Measurements from ENCODE around the gene HERPUD1.
"Not testable (repeated sequence)": the region's sequence is repeated elsewhere in the genome, so short reads cannot be mapped to it uniquely, and the experiment has no call there.

The HERPUD1 gene

DNA sequence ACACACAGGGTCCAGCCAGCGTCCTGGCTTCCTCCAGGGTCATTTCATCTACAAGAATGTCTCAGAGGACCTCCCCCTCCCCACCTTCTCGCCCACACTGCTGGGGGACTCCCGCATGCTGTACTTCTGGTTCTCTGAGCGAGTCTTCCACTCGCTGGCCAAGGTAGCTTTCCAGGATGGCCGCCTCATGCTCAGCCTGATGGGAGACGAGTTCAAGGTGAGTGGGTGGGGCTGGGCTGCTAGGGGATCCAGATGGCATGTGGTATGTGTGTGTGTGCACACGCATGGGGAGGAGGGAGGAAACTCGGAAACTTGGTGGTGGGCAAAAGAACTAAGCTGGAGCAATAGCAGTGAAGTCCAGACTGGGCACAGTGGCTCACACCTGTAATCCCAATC lies 41.4 kb downstream of the HERPUD1 start:
- Histone ChIP-seq H3F3A (ENCODE audit: control insufficient read depth, insufficient read depth) (0 out of 2 replicates have a peak, but pooled peaks cover 2% of the 10 kb centered on the region), H3K9me3 (ENCODE audit: control insufficient read depth, insufficient read depth, low read length) (no peaks in the 10 kb centered on the region), H3K36me3 (ENCODE audit: control insufficient read depth, low read length) (no peaks in the 10 kb centered on the region), H3K4me2 (ENCODE audit: low read length) (peak overlapping the region; percentile 26), H3K27ac (ENCODE audit: low read depth, low read length) (no peak overlapping the region), H3K27me3 (ENCODE audit: control insufficient read depth, low read length) (no peaks in the 10 kb centered on the region), H3K79me2 (ENCODE audit: control insufficient read depth, low read length) (no peaks in the 10 kb centered on the region), H3K4me1 (ENCODE audit: control insufficient read depth, low read length) (peaks cover 53% of the 10 kb centered on the region), H4K20me1 (ENCODE audit: control insufficient read depth, insufficient read depth, low read depth, low read length) (no peaks in the 10 kb centered on the region), H3K4me3 (ENCODE audit: low read length) (no peak overlapping the region), H3K9me2 (replicated peaks; ENCODE audit: control insufficient read depth, low read length) (no peaks in the 10 kb centered on the region)
- TF ChIP-seq EZH2phosphoT487 (IDR thresholded peaks at IDR 0.05; ENCODE audit: borderline replicate concordance, low read length): no peak
- TF ChIP-seq, protein P1, sequence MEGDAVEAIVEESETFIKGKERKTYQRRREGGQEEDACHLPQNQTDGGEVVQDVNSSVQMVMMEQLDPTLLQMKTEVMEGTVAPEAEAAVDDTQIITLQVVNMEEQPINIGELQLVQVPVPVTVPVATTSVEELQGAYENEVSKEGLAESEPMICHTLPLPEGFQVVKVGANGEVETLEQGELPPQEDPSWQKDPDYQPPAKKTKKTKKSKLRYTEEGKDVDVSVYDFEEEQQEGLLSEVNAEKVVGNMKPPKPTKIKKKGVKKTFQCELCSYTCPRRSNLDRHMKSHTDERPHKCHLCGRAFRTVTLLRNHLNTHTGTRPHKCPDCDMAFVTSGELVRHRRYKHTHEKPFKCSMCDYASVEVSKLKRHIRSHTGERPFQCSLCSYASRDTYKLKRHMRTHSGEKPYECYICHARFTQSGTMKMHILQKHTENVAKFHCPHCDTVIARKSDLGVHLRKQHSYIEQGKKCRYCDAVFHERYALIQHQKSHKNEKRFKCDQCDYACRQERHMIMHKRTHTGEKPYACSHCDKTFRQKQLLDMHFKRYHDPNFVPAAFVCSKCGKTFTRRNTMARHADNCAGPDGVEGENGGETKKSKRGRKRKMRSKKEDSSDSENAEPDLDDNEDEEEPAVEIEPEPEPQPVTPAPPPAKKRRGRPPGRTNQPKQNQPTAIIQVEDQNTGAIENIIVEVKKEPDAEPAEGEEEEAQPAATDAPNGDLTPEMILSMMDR (IDR thresholded peaks at IDR 0.05; ENCODE audit: low read depth, low read length, poor library complexity, severe bottlenecking): no peak

DNA sequence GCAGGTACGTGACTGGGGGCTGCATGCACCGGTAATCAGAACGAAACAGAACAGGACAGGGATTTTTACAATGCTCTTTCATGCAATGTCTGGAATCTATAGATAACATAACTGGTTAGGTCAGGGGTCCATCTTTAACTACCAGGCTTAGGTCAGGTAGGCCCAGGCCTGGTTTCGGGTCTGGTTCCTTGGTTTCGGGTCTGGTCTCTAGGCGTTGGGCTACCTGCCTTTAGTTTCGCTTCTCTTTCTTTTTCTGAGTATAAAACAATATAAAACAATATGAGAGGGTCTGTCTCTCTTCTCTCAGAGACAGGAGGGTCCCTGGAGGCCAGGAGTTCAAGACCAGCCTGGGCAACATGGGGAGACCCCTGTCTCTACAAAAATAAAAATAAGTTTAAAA lies 42.0 kb downstream of the HERPUD1 start:
- H3K79me2 ChIP-seq (ENCODE audit: control insufficient read depth, low read length); H3K9me3 ChIP-seq (ENCODE audit: control insufficient read depth, insufficient read depth, low read length); H3F3A ChIP-seq (ENCODE audit: control insufficient read depth, insufficient read depth); H3K4me3 ChIP-seq (ENCODE audit: low read length); H3K4me2 ChIP-seq (ENCODE audit: low read length); H3K36me3 ChIP-seq (ENCODE audit: control insufficient read depth, low read length); H4K20me1 ChIP-seq (ENCODE audit: control insufficient read depth, insufficient read depth, low read depth, low read length); H3K9me2 ChIP-seq (replicated peaks; ENCODE audit: control insufficient read depth, low read length); H3K27me3 ChIP-seq (ENCODE audit: control insufficient read depth, low read length); H3K27ac ChIP-seq (ENCODE audit: low read depth, low read length): not testable (repeated sequence)
- peaks cover 58% of the 10 kb centered on the region for H3K4me1 ChIP-seq (ENCODE audit: control insufficient read depth, low read length)

DNA sequence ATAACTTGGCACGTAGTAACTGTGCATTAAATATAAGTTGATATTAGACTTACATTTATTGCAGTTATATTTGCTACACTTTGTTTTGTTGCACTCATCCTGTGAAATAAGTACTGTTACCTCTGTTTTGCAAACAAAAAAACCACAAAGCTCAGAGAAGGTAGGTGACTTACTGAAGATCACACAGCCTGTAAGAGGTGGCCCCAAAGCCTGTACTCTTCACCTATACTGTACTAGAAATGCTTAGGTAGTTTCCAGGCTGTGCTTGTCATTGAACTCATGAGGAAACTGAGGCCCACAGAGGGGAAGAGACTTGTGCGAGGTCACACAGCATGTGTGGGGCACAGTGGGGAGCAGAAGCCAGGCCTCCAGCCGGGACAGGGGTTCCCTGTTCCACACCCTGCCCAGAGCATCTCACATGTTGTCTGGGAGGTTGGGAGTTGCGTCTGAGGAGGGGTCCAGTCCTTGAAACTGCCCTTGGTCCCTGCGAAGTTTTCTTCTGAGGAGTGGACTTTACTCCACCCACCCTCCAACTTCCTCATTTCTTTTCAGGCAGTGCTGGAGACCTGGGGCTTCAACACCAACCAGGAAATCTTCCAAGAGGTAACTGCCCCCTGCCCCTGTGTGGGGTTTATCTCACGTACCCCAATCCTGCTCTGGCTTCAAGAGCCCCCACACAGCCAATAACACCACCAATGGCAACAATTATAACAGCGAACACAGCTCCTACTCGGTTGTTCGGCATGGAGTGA lies 42.8 kb downstream of the HERPUD1 start:
- H4K20me1 ChIP-seq (ENCODE audit: control insufficient read depth, insufficient read depth, low read depth, low read length): no peaks in the 10 kb centered on the region
- H3K4me3 ChIP-seq (ENCODE audit: low read length): no peak overlapping the region
- TF ChIP-seq, protein P1 (IDR thresholded peaks at IDR 0.05; ENCODE audit: low read depth, low read length, poor library complexity, severe bottlenecking): no peak
- no peak for TF ChIP-seq EZH2phosphoT487 (IDR thresholded peaks at IDR 0.05; ENCODE audit: borderline replicate concordance, low read length)
- H3K27me3 ChIP-seq (ENCODE audit: control insufficient read depth, low read length): no peaks in the 10 kb centered on the region
- no peaks in the 10 kb centered on the region for H3K9me2 ChIP-seq (replicated peaks; ENCODE audit: control insufficient read depth, low read length)
- no peak overlapping the region for H3K4me2 ChIP-seq (ENCODE audit: low read length)
- H3K9me3 ChIP-seq (ENCODE audit: control insufficient read depth, insufficient read depth, low read length): no peaks in the 10 kb centered on the region
- H3K27ac ChIP-seq (ENCODE audit: low read depth, low read length): no peak overlapping the region
- H3K4me1 ChIP-seq (ENCODE audit: control insufficient read depth, low read length): peaks cover 61% of the 10 kb centered on the region
- H3K36me3 ChIP-seq (ENCODE audit: control insufficient read depth, low read length): no peaks in the 10 kb centered on the region
- H3K79me2 ChIP-seq (ENCODE audit: control insufficient read depth, low read length): no peaks in the 10 kb centered on the region
- H3F3A ChIP-seq (ENCODE audit: control insufficient read depth, insufficient read depth): 0 out of 2 replicates have a peak, but pooled peaks cover 5% of the 10 kb centered on the region

DNA sequence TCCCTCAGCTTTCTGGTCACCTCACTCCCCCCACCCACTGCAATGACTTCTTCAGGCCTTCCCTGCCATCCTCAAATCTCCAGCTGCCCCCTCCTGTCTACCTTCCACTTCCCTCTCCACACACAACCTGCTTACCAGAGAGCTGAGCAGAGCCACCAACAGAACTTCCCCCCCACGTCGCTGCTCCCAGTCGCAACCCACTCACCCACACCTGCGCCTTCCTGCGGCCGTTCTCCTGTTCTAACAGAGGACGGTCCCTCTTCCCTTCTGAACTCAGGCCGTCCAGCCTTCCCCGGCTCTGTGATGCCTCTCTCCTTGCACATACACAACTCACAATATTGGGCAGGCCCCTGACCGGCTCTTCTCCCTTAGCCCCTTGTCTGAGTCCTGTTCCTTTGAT lies 43.8 kb downstream of the HERPUD1 start:
- no peak for TF ChIP-seq EZH2phosphoT487 (IDR thresholded peaks at IDR 0.05; ENCODE audit: borderline replicate concordance, low read length)
- TF ChIP-seq, protein P1 (IDR thresholded peaks at IDR 0.05; ENCODE audit: low read depth, low read length, poor library complexity, severe bottlenecking): no peak
- no peak overlapping the region for H3K4me2 ChIP-seq (ENCODE audit: low read length)
- H3K9me3 ChIP-seq (ENCODE audit: control insufficient read depth, insufficient read depth, low read length): no peaks in the 10 kb centered on the region
- no peaks in the 10 kb centered on the region for H3K27me3 ChIP-seq (ENCODE audit: control insufficient read depth, low read length)
- H3K9me2 ChIP-seq (replicated peaks; ENCODE audit: control insufficient read depth, low read length): no peaks in the 10 kb centered on the region
- H3K4me1 ChIP-seq (ENCODE audit: control insufficient read depth, low read length): peaks cover 59% of the 10 kb centered on the region
- H3F3A ChIP-seq (ENCODE audit: control insufficient read depth, insufficient read depth): 0 out of 2 replicates have a peak, but pooled peaks cover 5% of the 10 kb centered on the region
- no peak overlapping the region for H3K4me3 ChIP-seq (ENCODE audit: low read length)
- no peaks in the 10 kb centered on the region for H3K36me3 ChIP-seq (ENCODE audit: control insufficient read depth, low read length)
- H3K79me2 ChIP-seq (ENCODE audit: control insufficient read depth, low read length): no peaks in the 10 kb centered on the region
- H4K20me1 ChIP-seq (ENCODE audit: control insufficient read depth, insufficient read depth, low read depth, low read length): no peaks in the 10 kb centered on the region
- H3K27ac ChIP-seq (ENCODE audit: low read depth, low read length): no peak overlapping the region

All from DOHH2 (cell line).